Trophoblast cell (in vitro differentiated cells and primary cell): ENCODE results near the gene SFI1.
"Not testable (repeated sequence)": the region's sequence is repeated elsewhere in the genome, so short reads cannot be mapped to it uniquely, and the experiment has no call there.

Experiments
- DNase-seq, 2 donors: peaks; one replicate each; pipeline ENCODE4 v3.0.0-alpha.2; 2016
- H2AFZ ChIP-seq: 2 replicates; pipeline ENCODE4 v1.6.1; 2013; ENCODE audit warnings: low read length, moderate library complexity, mild to moderate bottlenecking; ENCODE audit not compliant: insufficient read depth, poor library complexity
- H2AK5ac ChIP-seq: 2 replicates; pipeline ENCODE4 v1.6.1; 2013; ENCODE audit warnings: mild to moderate bottlenecking, low read length
- H2BK120ac ChIP-seq: 2 replicates; pipeline ENCODE4 v1.6.1; 2013; ENCODE audit warnings: low read length, mild to moderate bottlenecking, moderate library complexity; ENCODE audit not compliant: insufficient read depth, poor library complexity
- H2BK12ac ChIP-seq: 2 replicates; pipeline ENCODE4 v1.6.1; 2013; ENCODE audit warnings: mild to moderate bottlenecking, low read length, moderate library complexity
- H2BK5ac ChIP-seq: 2 replicates; pipeline ENCODE4 v1.6.1; 2013; ENCODE audit warnings: low read length, low read depth, moderate library complexity, mild to moderate bottlenecking; ENCODE audit not compliant: poor library complexity
- H3K14ac ChIP-seq: 2 replicates; pipeline ENCODE4 v1.6.1; 2013; ENCODE audit warnings: mild to moderate bottlenecking, low read length
- H3K18ac ChIP-seq: 2 replicates; pipeline ENCODE4 v1.6.1; 2013; ENCODE audit warnings: mild to moderate bottlenecking, low read length
- H3K23ac ChIP-seq: 2 replicates; pipeline ENCODE4 v1.6.1; 2013; ENCODE audit warnings: low read length
- H3K27ac ChIP-seq: 2 replicates; pipeline ENCODE4 v1.5.1; 2013; ENCODE audit warnings: low read depth, mild to moderate bottlenecking, inconsistent platforms, low read length, moderate library complexity
- H3K27me3 ChIP-seq: 2 replicates; pipeline ENCODE4 v1.6.1; 2013; ENCODE audit warnings: inconsistent platforms, mild to moderate bottlenecking, low read length, moderate library complexity; ENCODE audit not compliant: insufficient read depth
- H3K36me3 ChIP-seq, 2 experiments: 1 replicate in 1 of 2; 2 replicates in 1 of 2; pipeline ENCODE4 v1.6.1; 2013; ENCODE audit warnings: low read length in 2 of 2, mild to moderate bottlenecking in 2 of 2, moderate library complexity in 1 of 2; ENCODE audit not compliant: insufficient read depth in 2 of 2, control insufficient read depth in 1 of 2
- H3K4ac ChIP-seq: 2 replicates; pipeline ENCODE4 v1.6.1; 2013; ENCODE audit warnings: low read depth, mild to moderate bottlenecking, low read length, moderate library complexity
- H3K4me1 ChIP-seq, 2 experiments: 1 replicate in 1 of 2; 2 replicates in 1 of 2; pipeline ENCODE4 v1.6.1; 2013; ENCODE audit warnings: low read length in 2 of 2, mild to moderate bottlenecking in 2 of 2, moderate library complexity in 1 of 2; ENCODE audit not compliant: insufficient read depth in 2 of 2, control insufficient read depth in 1 of 2
- H3K4me2 ChIP-seq: 2 replicates; pipeline ENCODE4 v1.6.1; 2013; ENCODE audit warnings: inconsistent platforms, mild to moderate bottlenecking, low read length, moderate library complexity
- H3K4me3 ChIP-seq: 2 replicates; pipeline ENCODE4 v1.5.1; 2013; ENCODE audit warnings: mild to moderate bottlenecking, low read depth, low read length, inconsistent platforms
- H3K79me1 ChIP-seq: one replicate; pipeline ENCODE4 v1.6.1; 2013; ENCODE audit warnings: low read length
- H3K79me2 ChIP-seq: 2 replicates; pipeline ENCODE4 v1.6.1; 2013; ENCODE audit warnings: low read length, mild to moderate bottlenecking; ENCODE audit not compliant: control insufficient read depth, insufficient read depth, poor library complexity
- H3K9ac ChIP-seq: 2 replicates; pipeline ENCODE4 v1.6.1; 2013; ENCODE audit warnings: mild to moderate bottlenecking, low read length
- H3K9me3 ChIP-seq: 2 replicates; pipeline ENCODE4 v1.6.1; 2013; ENCODE audit warnings: low read depth, mild to moderate bottlenecking, control low read depth, inconsistent platforms, low read length; ENCODE audit not compliant: insufficient read depth
- H4K12ac ChIP-seq: 2 replicates; pipeline ENCODE4 v1.6.1; 2013; ENCODE audit warnings: low read depth, mild to moderate bottlenecking, low read length, moderate library complexity
- H4K8ac ChIP-seq: 2 replicates; pipeline ENCODE4 v1.6.1; 2013; ENCODE audit warnings: low read depth, mild to moderate bottlenecking, low read length, moderate library complexity
- H4K91ac ChIP-seq: one replicate; pipeline ENCODE4 v1.6.1; 2013; ENCODE audit warnings: low read depth, mild to moderate bottlenecking, low read length, moderate library complexity
- WGBS: extraction: QIAGEN DNeasy Blood & Tissue Kit; methylation state at CpG from one replicate; pipeline ENCODE4 v1.1.7; 2013; ENCODE audit warnings: missing lambda C conversion rate; ENCODE audit not compliant: insufficient read length, insufficient coverage; ENCODE audit errors: extremely low coverage; 5-methylcytosine and 5-hydroxymethylcytosine counted together

SFI1 gene

DNA sequence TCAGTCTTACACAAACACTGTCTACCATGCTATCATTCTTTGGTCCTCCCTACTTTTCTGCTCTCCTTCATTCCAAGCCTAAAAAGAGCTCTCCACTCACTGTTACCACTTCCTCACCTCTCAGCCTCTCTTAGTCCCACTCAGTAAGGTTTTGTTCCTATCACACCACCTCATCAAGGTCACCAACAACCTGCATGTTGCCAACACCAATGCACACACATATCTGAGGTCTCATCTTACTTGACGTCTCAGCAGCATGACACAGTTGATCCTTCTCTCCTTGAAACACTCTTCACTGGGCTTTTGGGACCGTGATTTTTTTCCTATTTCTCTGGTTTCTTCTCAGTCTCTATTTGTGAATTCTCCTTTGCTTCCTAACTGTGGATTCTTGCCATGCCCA, 157.6 kb downstream of the SFI1 start:
- H3K14ac ChIP-seq, result no peak overlapping the region
- peak overlapping the region; percentile 19 for H3K4ac ChIP-seq
- H2AFZ ChIP-seq, result no peak overlapping the region
- H3K79me2 ChIP-seq, result no peaks in the 10 kb centered on the region
- no peak overlapping the region for H2BK120ac ChIP-seq
- H3K27me3 ChIP-seq, result no peaks in the 10 kb centered on the region
- peaks cover 2 to 6% of the 10 kb centered on the region in 2 experiments for H3K4me1 ChIP-seq
- H3K18ac ChIP-seq, result no peak overlapping the region
- H3K4me2 ChIP-seq, result no peak overlapping the region
- H3K23ac ChIP-seq, result no peak overlapping the region
- H3K9me3 ChIP-seq, result peaks cover 2% of the 10 kb centered on the region
- no peak overlapping the region for H3K4me3 ChIP-seq
- DNase-seq, result no peak
- H2AK5ac ChIP-seq, result no peak overlapping the region
- no peak overlapping the region for H2BK5ac ChIP-seq
- H4K91ac ChIP-seq, result no peak overlapping the region
- no peak overlapping the region for H4K8ac ChIP-seq
- no peaks in the 10 kb centered on the region for H3K36me3 ChIP-seq
- no peak overlapping the region for H3K27ac ChIP-seq
- no peak overlapping the region for H2BK12ac ChIP-seq
- H3K79me1 ChIP-seq, result no peaks in the 10 kb centered on the region
- H3K9ac ChIP-seq, result no peak overlapping the region
- no CpG with 5 or more reads among the region's 2 CpGs for WGBS
- H4K12ac ChIP-seq, result no peak overlapping the region

GRCh38 chr22:31654408-31654807, 158.1 kb downstream of the SFI1 start:
- Histone ChIP-seq H3K18ac (no peak overlapping the region), H2BK12ac (no peak overlapping the region), H4K12ac (no peak overlapping the region), H2BK5ac (no peak overlapping the region), H3K79me2 (no peaks in the 10 kb centered on the region), H4K91ac (no peak overlapping the region), H4K8ac (no peak overlapping the region), H3K4me3 (no peak overlapping the region), H3K36me3 (no peaks in the 10 kb centered on the region), H3K27me3 (no peaks in the 10 kb centered on the region), H3K23ac (no peak overlapping the region), H2AK5ac (no peak overlapping the region), H3K27ac (no peak overlapping the region), H3K4me2 (no peak overlapping the region), H3K9me3 (peaks cover 2% of the 10 kb centered on the region), H3K4me1 (peaks cover 2 to 6% of the 10 kb centered on the region in 2 experiments), H3K14ac (no peak overlapping the region), H2AFZ (no peak overlapping the region), H3K9ac (no peak overlapping the region), H3K79me1 (no peaks in the 10 kb centered on the region), H2BK120ac (no peak overlapping the region), H3K4ac (no peak overlapping the region)
- no CpG with 5 or more reads among the region's 5 CpGs for WGBS
- no peak for DNase-seq

GRCh38 chr22:31659246-31659645, 162.9 kb downstream of the SFI1 start:
- Histone ChIP-seq H3K79me2 (peaks cover 7% of the 10 kb centered on the region), H3K4ac (no peak overlapping the region)

GRCh38 chr22:31660860-31661341, 164.6 kb downstream of the SFI1 start:
- no CpG with 5 or more reads among the region's 10 CpGs for WGBS
- not testable (repeated sequence) for H2BK120ac ChIP-seq, H3K14ac ChIP-seq, H2AFZ ChIP-seq, H3K79me1 ChIP-seq, H3K79me2 ChIP-seq, H4K8ac ChIP-seq, H2BK12ac ChIP-seq, H3K23ac ChIP-seq, H3K9me3 ChIP-seq, H3K4me3 ChIP-seq, H3K27ac ChIP-seq, H3K18ac ChIP-seq, H3K36me3 ChIP-seq, H2BK5ac ChIP-seq, H3K27me3 ChIP-seq
- H3K4ac ChIP-seq, result peak overlapping the region; percentile 21
- H3K4me1 ChIP-seq, result peaks cover 6 to 14% of the 10 kb centered on the region in 2 experiments
- peak; percentile 86 to 87 for DNase-seq
- H3K4me2 ChIP-seq, result peak overlapping the region; percentile 63
- peak overlapping the region; percentile 34 for H3K9ac ChIP-seq
- H2AK5ac ChIP-seq, result peak overlapping the region; percentile 52
- H4K91ac ChIP-seq, result peak overlapping the region; percentile 67
- peak overlapping the region; percentile 46 for H4K12ac ChIP-seq

More at GRCh38 chr22:31659246-31659645, 162.9 kb downstream of the SFI1 start:
- H3K18ac ChIP-seq, result no peak overlapping the region
- H3K27me3 ChIP-seq, result no peaks in the 10 kb centered on the region
- peak in 1 of 2 donors; percentile 58 for DNase-seq
- H3K9me3 ChIP-seq, result no peaks in the 10 kb centered on the region
- H4K8ac ChIP-seq, result no peak overlapping the region
- no peak overlapping the region for H2BK12ac ChIP-seq
- H2BK5ac ChIP-seq, result no peak overlapping the region
- no peaks in the 10 kb centered on the region for H3K79me1 ChIP-seq
- H2AK5ac ChIP-seq, result no peak overlapping the region
- no peak overlapping the region for H3K14ac ChIP-seq
- no peak overlapping the region for H3K27ac ChIP-seq
- H2BK120ac ChIP-seq, result no peak overlapping the region
- WGBS, result no CpG with 5 or more reads among the region's 7 CpGs
- H3K23ac ChIP-seq, result no peak overlapping the region
- no peak overlapping the region for H4K91ac ChIP-seq
- H4K12ac ChIP-seq, result no peak overlapping the region
- peaks cover 6 to 14% of the 10 kb centered on the region in 2 experiments for H3K4me1 ChIP-seq
- no peak overlapping the region for H2AFZ ChIP-seq
- H3K36me3 ChIP-seq, result no peaks in the 10 kb centered on the region
- no peak overlapping the region for H3K4me2 ChIP-seq
- H3K4me3 ChIP-seq, result no peak overlapping the region
- no peak overlapping the region for H3K9ac ChIP-seq
